Mammary epithelial cell (primary cell): ENCODE data around the gene PIGH.

ENCODE experiments used
- CTCF ChIP-seq, 2 donors: IDR thresholded peaks in 1 of 2; conservative IDR thresholded peaks in 1 of 2; 2 replicates each; pipeline ENCODE4 v1.5.1; 2011 to 2012; ENCODE audit warnings: inconsistent platforms in 2 of 2, low read length in 2 of 2, mild to moderate bottlenecking in 2 of 2, control low read depth in 1 of 2, low read depth in 1 of 2; ENCODE audit not compliant: insufficient read depth in 1 of 2; ENCODE audit errors: extremely low read depth in 1 of 2
- EZH2 ChIP-seq: IDR thresholded peaks from 2 replicates; pipeline ENCODE4 v1.6.1; 2012; ENCODE audit warnings: low read length, inconsistent platforms, borderline replicate concordance

GRCh38 chr14:67646131-67646530, 46.1 kb upstream of the PIGH start:
- TF ChIP-seq CTCF (conservative IDR thresholded peaks at IDR 0.05 in 1 of 2, IDR thresholded peaks at IDR 0.05 in 1 of 2; ENCODE audit: extremely low read depth in 1 of 2, insufficient read depth in 1 of 2, low read depth in 1 of 2, low read length in 2 of 2) (no peak), EZH2 (no peak)
